H9 (cell line): ENCODE results near the gene RFX8. TPM values are rescaled to one million over a fixed set of nuclear protein-coding genes. Genes with fewer than 3 reads are reported as not detected.

Source experiments
- DNase-seq: peaks from one replicate; pipeline ENCODE4 v3.0.0-alpha.2; 2017
- H2AFZ ChIP-seq: one replicate; pipeline ENCODE4 v1.6.1; 2013; ENCODE audit warnings: mild to moderate bottlenecking, low read length, control low read depth, moderate library complexity
- H2AK5ac ChIP-seq: 2 replicates; pipeline ENCODE4 v1.6.1; 2013; ENCODE audit warnings: low read length, control low read depth, mixed read lengths; ENCODE audit not compliant: insufficient read length
- H2BK120ac ChIP-seq: one replicate; pipeline ENCODE4 v1.6.1; 2013; ENCODE audit warnings: low read depth, mild to moderate bottlenecking, low read length, control low read depth, inconsistent platforms; ENCODE audit not compliant: poor library complexity, severe bottlenecking
- H2BK12ac ChIP-seq: 2 replicates; pipeline ENCODE4 v1.6.1; 2013; ENCODE audit warnings: low read length, control low read depth, mixed read lengths, low read depth; ENCODE audit not compliant: insufficient read length
- H2BK15ac ChIP-seq: 2 replicates; pipeline ENCODE4 v1.6.1; 2013; ENCODE audit warnings: low read depth, low read length, control low read depth
- H2BK20ac ChIP-seq: one replicate; pipeline ENCODE4 v1.6.1; 2013; ENCODE audit warnings: low read depth, mild to moderate bottlenecking, low read length, control low read depth, inconsistent platforms; ENCODE audit not compliant: poor library complexity, severe bottlenecking
- H2BK5ac ChIP-seq: 2 replicates; pipeline ENCODE4 v1.6.1; 2013; ENCODE audit warnings: low read length, control low read depth, mixed read lengths; ENCODE audit not compliant: insufficient read length
- H3K14ac ChIP-seq: 2 replicates; pipeline ENCODE4 v1.6.1; 2013; ENCODE audit warnings: low read length, control low read depth; ENCODE audit not compliant: insufficient read depth
- H3K18ac ChIP-seq: 2 replicates; pipeline ENCODE4 v1.6.1; 2013; ENCODE audit warnings: low read depth, mild to moderate bottlenecking, mixed read lengths, low read length, control low read depth; ENCODE audit not compliant: insufficient read length
- H3K23ac ChIP-seq: 2 replicates; pipeline ENCODE4 v1.6.1; 2013; ENCODE audit warnings: low read length, control low read depth, mixed read lengths, low read depth; ENCODE audit not compliant: insufficient read length
- H3K23me2 ChIP-seq: 2 replicates; pipeline ENCODE4 v1.6.1; 2013; ENCODE audit warnings: low read depth, mild to moderate bottlenecking, mixed read lengths, low read length, control low read depth; ENCODE audit not compliant: insufficient read length, poor library complexity, severe bottlenecking
- H3K27ac ChIP-seq: 2 replicates; pipeline ENCODE4 v1.5.1; 2013; ENCODE audit warnings: low read length, control low read depth, mixed read lengths, low read depth; ENCODE audit not compliant: insufficient read length
- H3K27me3 ChIP-seq: 2 replicates; pipeline ENCODE4 v1.6.1; 2013; ENCODE audit warnings: low read length, control low read depth, inconsistent platforms; ENCODE audit not compliant: insufficient read depth
- H3K4ac ChIP-seq: 2 replicates; pipeline ENCODE4 v1.6.1; 2013; ENCODE audit warnings: low read depth, mild to moderate bottlenecking, control low read depth, inconsistent platforms, low read length, moderate library complexity
- H3K4me1 ChIP-seq: 2 replicates; pipeline ENCODE4 v1.6.1; 2013; ENCODE audit warnings: low read length, control low read depth, inconsistent platforms; ENCODE audit not compliant: insufficient read depth
- H3K4me2 ChIP-seq: 2 replicates; pipeline ENCODE4 v1.6.1; 2013; ENCODE audit warnings: low read length, control low read depth, mixed read lengths; ENCODE audit not compliant: insufficient read length, insufficient read depth
- H3K56ac ChIP-seq: 2 replicates; pipeline ENCODE4 v1.6.1; 2013; ENCODE audit warnings: low read depth, mild to moderate bottlenecking, mixed read lengths, low read length, control low read depth; ENCODE audit not compliant: insufficient read length
- H3K79me1 ChIP-seq: 2 replicates; pipeline ENCODE4 v1.6.1; 2013; ENCODE audit warnings: low read depth, mild to moderate bottlenecking, moderate library complexity, low read length, control low read depth, inconsistent platforms; ENCODE audit not compliant: insufficient read depth, poor library complexity, severe bottlenecking
- H3K79me2 ChIP-seq: 2 replicates; pipeline ENCODE4 v1.6.1; 2013; ENCODE audit warnings: low read length, control low read depth, inconsistent platforms; ENCODE audit not compliant: insufficient read depth
- H3K9ac ChIP-seq: 2 replicates; pipeline ENCODE4 v1.6.1; 2013; ENCODE audit warnings: low read length, control low read depth, mixed read lengths; ENCODE audit not compliant: insufficient read length; ENCODE audit errors: extremely low read depth
- H3K9me3 ChIP-seq: one replicate; pipeline ENCODE4 v1.6.1; 2013; ENCODE audit warnings: low read depth, low read length, inconsistent platforms; ENCODE audit not compliant: control insufficient read depth
- H3T11ph ChIP-seq: one replicate; pipeline ENCODE4 v1.6.1; 2013; ENCODE audit warnings: mild to moderate bottlenecking, low read length, control low read depth, inconsistent platforms
- H4K20me1 ChIP-seq: one replicate; pipeline ENCODE4 v1.6.1; 2013; ENCODE audit not compliant: control insufficient read depth, insufficient read length, insufficient read depth
- H4K5ac ChIP-seq: 2 replicates; pipeline ENCODE4 v1.6.1; 2013; ENCODE audit warnings: low read depth, mild to moderate bottlenecking, mixed read lengths, low read length, control low read depth; ENCODE audit not compliant: insufficient read length
- H4K8ac ChIP-seq: replicated peaks from 2 replicates; pipeline ENCODE4 v1.6.1; 2013; ENCODE audit warnings: low read length, control low read depth, mixed read lengths, low read depth; ENCODE audit not compliant: insufficient read length
- H4K91ac ChIP-seq: 2 replicates; pipeline ENCODE4 v1.6.1; 2013; ENCODE audit warnings: low read depth, mild to moderate bottlenecking, moderate library complexity, mixed read lengths, low read length, control low read depth; ENCODE audit not compliant: insufficient read length
- H3K27ac Mint-ChIP-seq, 3 experiments: 2 replicates in 2 of 3; 3 replicates in 1 of 3; pipeline ENCODE4 v1.8.0; 2020 to 2021; ENCODE audit warnings: mixed read lengths in 3 of 3, mild to moderate bottlenecking in 1 of 3, moderate library complexity in 1 of 3
- H3K27me3 Mint-ChIP-seq: 2 replicates; pipeline ENCODE4 v1.8.0; 2021; ENCODE audit warnings: low read depth, mild to moderate bottlenecking, moderate library complexity, mixed read lengths
- H3K36me3 Mint-ChIP-seq, 3 experiments: 2 replicates in 2 of 3; 3 replicates in 1 of 3; pipeline ENCODE4 v1.8.0; 2020 to 2021; ENCODE audit warnings: low read depth in 3 of 3, mixed read lengths in 3 of 3; ENCODE audit not compliant: insufficient read depth in 1 of 3
- H3K4me1 Mint-ChIP-seq, 2 experiments: 2 replicates each; pipeline ENCODE4 v1.8.0; 2020; ENCODE audit warnings: mixed read lengths in 2 of 2
- H3K4me3 Mint-ChIP-seq, 2 experiments: 2 replicates in 1 of 2; 3 replicates in 1 of 2; pipeline ENCODE4 v1.8.0; 2020 to 2021; ENCODE audit warnings: mild to moderate bottlenecking in 2 of 2, mixed read lengths in 2 of 2, moderate library complexity in 1 of 2
- H3K9me3 Mint-ChIP-seq, 2 experiments: 2 replicates in 1 of 2; 3 replicates in 1 of 2; pipeline ENCODE4 v1.8.0; 2020; ENCODE audit warnings: mild to moderate bottlenecking in 2 of 2, mixed read lengths in 2 of 2, moderate library complexity in 1 of 2
- CTCF ChIP-seq: fragments of 200-600 bp; sonication (generic); conservative IDR thresholded peaks from 3 replicates; pipeline ENCODE4 v1.8.0; 2021; ENCODE audit warnings: antibody characterized with exemption, mild to moderate bottlenecking
- WGBS: extraction: QIAGEN DNeasy Blood & Tissue Kit; methylation state at CpG from one replicate; pipeline ENCODE4 v1.1.7; 2013; ENCODE audit warnings: missing lambda C conversion rate, low lambda C conversion rate, mixed read lengths; ENCODE audit not compliant: insufficient read length; ENCODE audit errors: extremely low coverage; 5-methylcytosine and 5-hydroxymethylcytosine counted together
- total RNA-seq: library from RNA; stranded (reverse); gene quantifications from 2 replicates; pipeline ENCODE4 v1.2.1, GENCODE V29; 2021

RFX8 gene
- total RNA-seq, 1 experiment from 2014 or later = 0.22 TPM

- Histone ChIP-seq H3K79me2 (no peaks in the 10 kb centered on the region), H3K9ac (no peak overlapping the region), H3K14ac (no peak overlapping the region), H2AFZ (no peak overlapping the region), H3K56ac (no peak overlapping the region), H2BK12ac (no peak overlapping the region), H3K23me2 (no peaks in the 10 kb centered on the region), H3K79me1 (no peaks in the 10 kb centered on the region), H4K20me1 (no peaks in the 10 kb centered on the region), H4K91ac (no peak overlapping the region), H3K18ac (no peak overlapping the region), H2BK120ac (no peak overlapping the region), H3K23ac (no peak overlapping the region), H2BK20ac (no peak overlapping the region), H3K4me2 (no peak overlapping the region), H3K4ac (no peak overlapping the region), H2AK5ac (no peak overlapping the region), H4K8ac (no peak overlapping the region), H2BK5ac (no peak overlapping the region), H3K9me3 (no peaks in the 10 kb centered on the region), H3K4me1 (no peaks in the 10 kb centered on the region), H3K27me3 (no peaks in the 10 kb centered on the region), H2BK15ac (no peak overlapping the region), H4K5ac (no peak overlapping the region), H3T11ph (no peak overlapping the region), H3K27ac (no peak overlapping the region)
- no peak for DNase-seq
- H3K4me3 Mint-ChIP-seq = no peak overlapping the region
- no CpG with 5 or more reads among the region's 4 CpGs for WGBS
- peaks cover 3% of the 10 kb centered on the region for H3K27me3 Mint-ChIP-seq
- TF ChIP-seq CTCF = no peak
- H3K27ac Mint-ChIP-seq = no peak overlapping the region
- H3K9me3 Mint-ChIP-seq = peaks cover 0 to 3% of the 10 kb centered on the region in 2 experiments; a peak in 1 of 5 replicates
- H3K4me1 Mint-ChIP-seq = peaks cover 9 to 10% of the 10 kb centered on the region in 2 experiments
- no peaks in the 10 kb centered on the region for H3K36me3 Mint-ChIP-seq
Measured at GRCh38 chr2:101371636-101372035, 103.3 kb downstream of the RFX8 start.
